ENCODE data around the gene SOWAHC.

Gene SOWAHC

DNA sequence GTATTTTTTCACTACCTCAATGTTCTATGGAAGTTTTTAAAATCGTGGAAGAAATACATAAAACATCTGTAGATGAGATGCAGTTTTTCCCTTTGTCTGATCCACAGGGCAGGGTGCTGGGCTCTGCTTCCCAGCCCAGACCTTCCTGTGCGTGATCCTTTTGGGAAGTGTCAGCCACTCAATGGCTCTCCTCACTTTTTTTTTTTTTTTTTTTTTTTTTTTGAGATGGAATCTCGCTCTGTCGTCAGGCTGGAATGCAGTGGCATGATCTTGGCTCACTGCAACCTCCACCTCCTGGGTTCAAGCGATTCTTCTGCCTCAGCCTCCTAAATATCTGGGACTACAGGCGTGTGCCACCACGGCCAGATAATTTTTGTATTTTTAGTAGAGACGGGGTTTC, 32.8 kb downstream of the SOWAHC start:
- no peak for FAIRE-seq

DNA sequence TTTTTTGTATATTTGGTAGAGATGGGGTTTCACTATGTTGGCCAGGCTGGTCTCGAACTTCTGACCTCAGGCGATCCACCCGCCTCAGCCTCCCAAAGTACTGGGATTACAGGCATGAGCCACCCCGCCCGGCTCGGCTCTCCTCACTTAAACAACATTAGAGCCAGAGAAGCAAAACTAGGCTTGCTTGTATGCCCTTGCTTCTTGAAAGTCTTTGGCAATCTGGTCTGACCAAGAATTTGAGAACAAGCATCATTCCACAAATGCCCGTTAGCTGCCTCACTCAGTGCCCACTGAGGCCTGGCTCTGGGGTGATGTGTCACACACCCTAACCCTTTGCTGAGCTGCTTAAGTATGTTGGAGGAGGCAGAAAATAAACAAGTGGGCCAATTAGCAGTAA, 33.5 kb downstream of the SOWAHC start:
- FAIRE-seq: no peak

DNA sequence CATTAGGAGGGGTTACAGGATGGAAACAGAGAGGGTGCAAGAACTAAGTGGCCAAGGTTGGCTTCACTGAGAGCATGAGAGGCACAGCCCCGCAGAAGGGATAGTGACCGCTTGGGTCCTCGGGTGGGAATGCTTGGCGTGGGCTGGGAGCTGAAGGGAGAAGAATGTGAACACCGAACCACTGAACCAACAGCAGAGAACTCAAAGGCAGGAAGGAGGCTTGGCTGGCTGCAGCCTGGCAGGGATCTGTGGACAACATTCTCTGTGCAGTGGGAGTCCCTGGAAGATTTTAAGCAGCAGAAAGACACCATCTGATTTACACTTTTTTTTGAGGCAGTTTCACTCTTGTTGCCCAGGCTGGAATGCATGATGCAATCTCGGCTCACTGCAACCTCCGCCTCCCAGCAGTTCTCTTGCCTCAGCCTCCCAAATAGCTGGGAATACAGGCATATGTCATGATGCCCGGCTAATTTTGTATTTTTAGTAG, 33.9 kb downstream of the SOWAHC start:
- FAIRE-seq: no peak

DNA sequence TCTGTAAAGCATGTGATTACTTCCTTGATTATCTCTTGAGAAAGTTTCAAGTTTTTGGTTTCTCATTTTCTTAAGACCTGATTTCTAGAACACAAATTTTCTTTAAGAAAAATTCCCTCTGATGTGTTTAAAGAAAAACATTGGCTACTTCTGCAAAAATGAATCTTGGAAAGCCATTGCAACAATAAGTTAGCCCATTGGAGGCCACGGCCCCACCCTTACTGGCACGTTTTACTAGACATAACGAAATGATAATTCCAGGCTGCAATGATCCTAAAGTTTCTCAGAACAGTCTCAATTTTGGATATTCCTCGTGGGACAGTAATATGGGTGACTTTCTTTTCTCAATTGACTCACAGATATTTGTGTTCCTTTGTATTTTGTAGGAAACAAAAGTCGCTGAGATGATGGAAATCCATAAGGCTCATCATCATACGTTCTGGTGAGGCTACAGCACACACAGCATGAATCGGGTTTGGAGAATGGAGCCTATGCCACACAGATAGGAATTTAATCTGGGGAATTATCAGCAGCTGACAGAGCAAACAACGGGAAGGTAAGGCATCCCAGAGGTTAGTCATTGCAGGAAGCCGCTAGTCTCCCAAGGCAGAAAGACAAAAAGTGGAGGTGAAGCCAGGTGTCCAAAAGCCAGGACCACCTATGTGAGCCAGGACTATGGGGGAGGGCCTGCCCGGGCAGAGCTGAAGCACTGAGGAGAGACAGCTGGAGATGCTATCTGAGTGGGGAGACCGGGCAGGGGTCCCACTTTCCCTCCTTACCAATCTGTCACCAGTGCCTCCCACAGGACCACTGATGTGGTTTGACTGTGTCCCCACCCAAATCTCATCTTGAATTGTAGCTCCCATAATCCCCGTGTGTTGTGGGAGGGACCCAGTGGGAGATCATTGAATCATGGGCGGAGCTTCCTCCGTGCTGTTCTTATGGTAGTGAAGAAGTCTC, 35.9 kb downstream of the SOWAHC start:
- FAIRE-seq: no peak

DNA sequence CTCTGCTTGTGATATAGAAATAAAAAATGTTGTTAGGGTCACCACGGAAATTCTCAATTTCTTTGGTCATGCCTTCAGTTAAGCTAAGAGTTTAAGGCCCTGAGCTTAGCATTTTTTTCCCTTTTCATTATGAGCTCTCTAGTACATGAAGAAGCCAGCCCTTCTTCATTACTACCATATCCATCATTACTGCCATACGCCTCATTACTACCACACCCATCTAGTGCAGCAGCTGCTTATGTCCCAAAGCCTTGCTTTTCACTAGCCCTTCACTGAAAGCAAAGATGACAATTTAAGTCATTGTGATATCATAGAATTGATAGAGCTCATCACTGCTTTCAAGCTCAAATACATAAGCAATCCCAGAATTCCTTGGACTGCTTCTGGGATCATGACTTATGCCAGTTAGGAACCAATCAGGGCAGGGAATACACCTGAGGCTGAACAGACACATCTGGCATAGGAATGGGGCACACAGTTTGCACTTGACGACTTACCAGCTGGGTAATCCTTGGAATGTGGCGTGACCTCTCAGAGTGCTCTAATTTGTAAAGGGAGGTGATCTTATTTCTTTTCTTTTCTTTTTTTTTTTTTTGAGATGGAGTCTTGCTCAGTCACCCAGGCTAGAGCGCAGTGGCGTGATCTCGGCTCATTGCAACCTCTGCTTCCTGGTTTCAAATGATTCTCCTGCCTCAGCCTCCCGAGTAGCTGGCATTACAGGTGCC, 40.3 kb downstream of the SOWAHC start:
- no peak for FAIRE-seq

DNA sequence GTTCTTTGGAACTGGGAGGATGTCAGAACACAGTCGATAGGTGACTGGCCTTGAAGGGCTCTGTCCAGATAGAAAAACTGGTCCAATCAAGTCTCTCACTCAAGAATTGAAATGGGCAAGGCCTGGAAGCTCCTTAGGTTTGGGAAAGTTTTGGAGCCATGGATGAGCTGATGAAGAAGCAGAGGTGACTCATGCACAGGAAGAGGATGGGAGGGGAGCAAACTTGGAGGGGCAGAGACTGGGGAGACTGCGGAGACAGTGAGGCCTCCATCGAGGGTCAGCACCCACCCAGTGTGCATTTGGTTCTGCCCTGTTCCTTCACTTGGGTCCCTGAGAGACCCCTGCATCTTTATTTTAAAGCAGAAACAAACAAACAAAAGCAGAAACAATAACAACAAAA, 41.1 kb downstream of the SOWAHC start:
- FAIRE-seq: no peak

DNA sequence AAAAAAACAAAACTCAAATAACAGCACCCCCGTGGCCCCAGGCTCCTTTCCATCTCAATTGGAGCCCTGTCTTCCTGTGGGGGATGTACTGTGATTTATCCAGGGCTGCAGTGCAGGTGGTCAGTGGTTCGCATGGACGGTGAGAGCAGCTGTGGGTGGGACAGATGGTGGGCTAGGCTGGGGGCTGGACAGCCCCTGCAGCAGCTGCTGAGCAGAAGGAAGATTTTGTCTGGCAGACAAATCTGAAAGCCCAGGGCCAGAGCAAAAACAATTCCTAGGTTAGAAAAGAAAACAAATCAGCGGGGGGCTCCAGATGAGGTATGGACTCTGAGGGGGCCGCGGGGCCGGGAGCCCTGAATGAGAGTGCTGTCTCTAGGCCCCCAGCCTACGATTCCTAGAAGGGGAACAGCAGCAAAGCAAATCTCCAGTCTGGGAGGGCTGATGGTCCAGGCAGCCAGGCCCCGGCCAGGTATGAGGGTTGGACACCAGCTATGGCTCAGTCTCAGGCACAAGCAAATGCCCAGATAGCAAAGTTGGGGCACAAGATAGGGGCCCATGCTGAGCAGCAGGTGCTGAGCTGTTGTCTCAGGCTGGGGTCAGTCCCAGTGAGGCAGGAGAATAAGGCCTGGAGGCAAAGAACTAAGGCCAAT, 45.4 kb downstream of the SOWAHC start:
- FAIRE-seq: no peak

DNA sequence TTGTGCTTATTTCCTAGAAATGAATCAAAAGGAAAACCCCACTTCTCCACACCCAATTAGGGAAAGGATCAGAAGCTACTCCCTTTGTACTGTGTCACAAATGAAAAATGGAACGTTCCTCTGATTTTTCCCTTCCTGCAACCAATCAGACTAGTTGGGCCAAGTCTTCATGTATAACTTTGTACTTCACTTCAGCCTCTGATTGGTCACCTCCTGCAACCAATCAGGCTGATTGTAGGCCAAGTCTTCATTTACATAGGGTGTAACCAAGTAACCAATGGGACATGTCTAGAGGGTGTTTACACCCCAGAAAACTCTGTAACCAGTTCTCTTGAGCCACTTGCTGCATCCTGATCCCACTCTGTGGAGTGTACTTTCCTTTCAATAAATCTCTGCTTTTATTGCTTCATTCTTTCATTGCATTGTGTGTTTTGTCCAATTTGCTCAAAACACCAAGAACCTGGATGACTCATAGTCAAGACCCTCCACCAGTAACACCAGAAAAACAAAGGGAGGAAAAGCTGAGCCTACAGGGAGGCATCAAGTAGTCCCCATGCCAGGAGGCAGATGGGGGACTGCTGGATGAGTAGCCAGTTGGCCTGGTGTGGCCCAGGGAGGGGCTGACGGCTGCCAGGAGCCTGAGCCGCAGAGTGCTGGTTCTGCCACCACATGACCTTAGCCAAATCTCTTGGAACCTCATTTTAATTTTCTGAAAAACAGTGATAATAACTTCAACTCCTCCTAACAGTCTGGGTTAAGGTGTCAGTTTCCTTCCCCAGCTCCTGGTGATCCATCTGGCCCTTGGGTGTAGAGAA, 46.1 kb downstream of the SOWAHC start:
- no peak for FAIRE-seq

DNA sequence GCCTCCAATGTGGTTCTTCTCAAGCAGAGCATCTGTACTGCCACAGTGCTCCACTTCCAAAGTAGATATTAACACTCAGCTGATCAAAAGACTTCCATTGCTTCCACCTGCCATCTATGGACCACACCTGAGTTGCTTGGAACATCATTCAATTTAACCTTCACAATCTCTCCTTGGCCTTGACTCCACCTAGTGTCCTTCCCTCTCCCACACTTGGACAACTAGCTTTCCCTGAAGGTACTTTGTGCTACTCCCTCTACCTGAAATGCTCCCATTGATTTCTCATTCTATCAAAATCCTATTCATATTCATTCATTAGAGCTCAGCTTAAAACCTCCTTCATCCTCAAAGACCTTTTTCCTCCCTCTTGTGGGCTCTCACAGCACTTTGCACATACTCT, 48.7 kb downstream of the SOWAHC start:
- no peak for FAIRE-seq

DNA sequence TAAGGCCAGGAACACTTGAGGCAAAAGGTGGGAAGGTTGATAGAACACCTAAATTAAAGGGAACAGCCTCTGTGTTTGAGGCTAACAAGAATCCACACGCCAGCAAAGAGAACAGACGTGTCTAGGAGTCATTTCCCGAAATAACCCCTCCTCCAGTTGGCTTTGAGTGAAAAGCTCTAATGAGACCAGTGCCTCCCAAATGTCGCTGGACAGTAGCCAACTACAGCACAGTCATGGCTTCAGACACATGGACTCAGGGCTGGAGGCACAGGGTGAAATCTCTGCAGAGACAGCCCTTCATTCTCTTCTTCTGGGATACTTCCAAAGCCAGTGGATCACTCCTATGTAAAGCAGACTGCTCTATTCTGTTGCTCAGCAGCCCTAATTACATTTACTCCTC, 49.6 kb downstream of the SOWAHC start:
- no peak for FAIRE-seq

DNA sequence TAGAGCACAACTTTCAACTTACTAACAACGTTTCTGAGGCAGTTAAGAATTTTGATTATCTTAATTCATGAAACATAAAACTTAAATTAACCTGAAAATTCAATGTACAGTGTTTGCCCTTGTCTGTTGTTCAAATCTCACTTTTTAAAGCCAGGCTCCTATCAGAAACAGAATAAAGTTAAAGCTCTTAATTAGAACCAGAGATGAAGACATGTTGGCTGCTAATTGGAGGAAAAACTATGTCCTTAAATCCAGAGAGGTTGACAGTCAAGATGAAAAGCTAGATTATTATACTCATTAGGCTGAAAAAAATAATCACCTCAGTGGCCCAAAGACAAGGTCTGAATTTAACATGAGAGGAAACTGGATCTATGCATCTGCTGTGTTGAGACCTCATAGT, 52.3 kb downstream of the SOWAHC start:
- no peak for FAIRE-seq

All from islet of Langerhans (tissue), 1 donor.